Smooth muscle cell (in vitro differentiated cells): ENCODE data around the gene NT5DC1. TPM values are rescaled to one million over a fixed set of nuclear protein-coding genes. Genes with fewer than 3 reads are reported as not detected.
A peak's percentile ranks its signal among the peaks of the same experiment; 100 is the strongest.
"Not testable (repeated sequence)": the region's sequence is repeated elsewhere in the genome, so short reads cannot be mapped to it uniquely, and the experiment has no call there.

Experiments used
- DNase-seq: peaks from one replicate; lab custom pipeline; 2025; ENCODE audit not compliant: unreplicated experiment; lab: John Stamatoyannopoulos, UW
- H2AFZ ChIP-seq: fragments of 200-600 bp; sonication (generic); 2 replicates; pipeline ENCODE4 v1.6.0; 2016; ENCODE audit warnings: antibody characterized with exemption, low read depth, mild to moderate bottlenecking
- H3F3A ChIP-seq: fragments of 200-600 bp; sonication (generic); 2 replicates; pipeline ENCODE4 v1.6.0; 2017; ENCODE audit warnings: antibody characterized with exemption, low read depth
- H3K27ac ChIP-seq: fragments of 200-600 bp; sonication (generic); 2 replicates; pipeline ENCODE4 v1.5.1; 2016; ENCODE audit warnings: low read depth, mild to moderate bottlenecking
- H3K27me3 ChIP-seq: fragments of 200-600 bp; sonication (generic); 2 replicates; pipeline ENCODE4 v1.6.1; 2016; ENCODE audit warnings: low read depth, mild to moderate bottlenecking
- H3K36me3 ChIP-seq: fragments of 200-600 bp; sonication (generic); 2 replicates; pipeline ENCODE4 v1.5.1; 2016; ENCODE audit warnings: low read depth
- H3K4me1 ChIP-seq: fragments of 200-600 bp; sonication (generic); 2 replicates; pipeline ENCODE4 v1.5.1; 2016; ENCODE audit warnings: low read depth
- H3K4me2 ChIP-seq: fragments of 200-600 bp; sonication (generic); 2 replicates; pipeline ENCODE4 v1.6.0; 2016; ENCODE audit warnings: mild to moderate bottlenecking
- H3K4me3 ChIP-seq: fragments of 200-600 bp; sonication (generic); 2 replicates; pipeline ENCODE4 v1.5.1; 2016; ENCODE audit warnings: mild to moderate bottlenecking
- H3K79me2 ChIP-seq: fragments of 200-600 bp; sonication (generic); 2 replicates; pipeline ENCODE4 v1.6.0; 2016; ENCODE audit warnings: low read depth, mild to moderate bottlenecking
- H3K9ac ChIP-seq: fragments of 200-600 bp; sonication (generic); 2 replicates; pipeline ENCODE4 v1.6.0; 2016; ENCODE audit warnings: low read depth
- H3K9me3 ChIP-seq: fragments of 200-600 bp; sonication (generic); replicated peaks from 2 replicates; pipeline ENCODE4 v1.5.1; 2016; ENCODE audit warnings: low read depth
- H4K20me1 ChIP-seq: fragments of 200-600 bp; sonication (generic); 2 replicates; pipeline ENCODE4 v1.6.0; 2016; ENCODE audit warnings: low read depth
- WGBS: methylation state at CpG from one replicate; pipeline ENCODE4 v1.1.7; 2016; ENCODE audit warnings: low lambda C conversion rate; 5-methylcytosine and 5-hydroxymethylcytosine counted together
- polyA plus RNA-seq: library from polyadenylated mRNA; unstranded; fragments of >200 nt; fragmentation: Nextera tagmentation; extraction: Ambion mirVana; gene quantifications from 2 replicates; pipeline ENCODE4 v1.2.1, GENCODE V29; 2016
- total RNA-seq: library from RNA; depleted of rRNA; stranded (reverse); fragments of >200 nt; gene quantifications from 2 replicates; pipeline ENCODE4 v1.2.3, GENCODE V29; 2014
- TF ChIP-seq, protein P1 (sequence below): fragments of 200-600 bp; sonication (generic); IDR thresholded peaks from 2 replicates; pipeline ENCODE4 v1.5.1; 2017; ENCODE audit warnings: borderline replicate concordance, mild to moderate bottlenecking, antibody characterized with exemption; ENCODE audit not compliant: insufficient read depth, poor library complexity, severe bottlenecking

NT5DC1 gene
- total and polyA plus RNA-seq, 2 experiments from 2014 or later, result 3.7 to 23.9 TPM

- TF ChIP-seq, protein P1, sequence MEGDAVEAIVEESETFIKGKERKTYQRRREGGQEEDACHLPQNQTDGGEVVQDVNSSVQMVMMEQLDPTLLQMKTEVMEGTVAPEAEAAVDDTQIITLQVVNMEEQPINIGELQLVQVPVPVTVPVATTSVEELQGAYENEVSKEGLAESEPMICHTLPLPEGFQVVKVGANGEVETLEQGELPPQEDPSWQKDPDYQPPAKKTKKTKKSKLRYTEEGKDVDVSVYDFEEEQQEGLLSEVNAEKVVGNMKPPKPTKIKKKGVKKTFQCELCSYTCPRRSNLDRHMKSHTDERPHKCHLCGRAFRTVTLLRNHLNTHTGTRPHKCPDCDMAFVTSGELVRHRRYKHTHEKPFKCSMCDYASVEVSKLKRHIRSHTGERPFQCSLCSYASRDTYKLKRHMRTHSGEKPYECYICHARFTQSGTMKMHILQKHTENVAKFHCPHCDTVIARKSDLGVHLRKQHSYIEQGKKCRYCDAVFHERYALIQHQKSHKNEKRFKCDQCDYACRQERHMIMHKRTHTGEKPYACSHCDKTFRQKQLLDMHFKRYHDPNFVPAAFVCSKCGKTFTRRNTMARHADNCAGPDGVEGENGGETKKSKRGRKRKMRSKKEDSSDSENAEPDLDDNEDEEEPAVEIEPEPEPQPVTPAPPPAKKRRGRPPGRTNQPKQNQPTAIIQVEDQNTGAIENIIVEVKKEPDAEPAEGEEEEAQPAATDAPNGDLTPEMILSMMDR, result no peak
- Histone ChIP-seq H3K27ac (no peak overlapping the region), H3K4me1 (peaks cover 31% of the 10 kb centered on the region), H3K79me2 (peaks cover 38% of the 10 kb centered on the region), H3K4me3 (peak overlapping the region; percentile 97), H4K20me1 (peaks cover 31% of the 10 kb centered on the region), H2AFZ (no peak overlapping the region), H3F3A (no peaks in the 10 kb centered on the region), H3K36me3 (no peaks in the 10 kb centered on the region), H3K9me3 (no peaks in the 10 kb centered on the region), H3K4me2 (peak overlapping the region; percentile 85), H3K9ac (no peak overlapping the region), H3K27me3 (no peaks in the 10 kb centered on the region)
- WGBS, result 95% methylated on average over 5 of the region's 5 CpGs
- no peak for DNase-seq
These were observed 180.3 kb downstream of the NT5DC1 start for GRCh38 chr6:116280933-116281316.

- Histone ChIP-seq H3K79me2 (peaks cover 20% of the 10 kb centered on the region), H3K4me1 (peaks cover 16% of the 10 kb centered on the region), H3K27me3 (no peaks in the 10 kb centered on the region), H3K4me3 (no peak overlapping the region), H2AFZ (no peak overlapping the region), H3K4me2 (no peak overlapping the region), H3K9me3 (no peaks in the 10 kb centered on the region), H4K20me1 (peaks cover 13% of the 10 kb centered on the region), H3K27ac (no peak overlapping the region), H3K36me3 (no peaks in the 10 kb centered on the region), H3K9ac (no peak overlapping the region), H3F3A (no peaks in the 10 kb centered on the region)
- no peak for DNase-seq
- WGBS, result 75% methylated on average over 2 of the region's 2 CpGs
- TF ChIP-seq, protein P1, result no peak
These were observed 182.0 kb downstream of the NT5DC1 start for GRCh38 chr6:116282698-116283097.

GRCh38 chr6:116283191-116283590, 182.5 kb downstream of the NT5DC1 start:
- Histone ChIP-seq H3K4me1 (peaks cover 12% of the 10 kb centered on the region), H3K9ac (no peak overlapping the region), H3K79me2 (peaks cover 15% of the 10 kb centered on the region), H3K36me3 (no peaks in the 10 kb centered on the region), H3K9me3 (no peaks in the 10 kb centered on the region), H2AFZ (no peak overlapping the region), H3K4me3 (no peak overlapping the region), H3K4me2 (no peak overlapping the region), H4K20me1 (peaks cover 8% of the 10 kb centered on the region), H3K27ac (no peak overlapping the region), H3F3A (no peaks in the 10 kb centered on the region), H3K27me3 (no peaks in the 10 kb centered on the region)
- WGBS, result 71% methylated on average over 1 of the region's 1 CpG
- DNase-seq, result no peak
- TF ChIP-seq, protein P1, result no peak

GRCh38 chr6:116284984-116285383, 184.3 kb downstream of the NT5DC1 start:
- not testable (repeated sequence) for H3K27me3 ChIP-seq, H3F3A ChIP-seq, H2AFZ ChIP-seq, H3K9ac ChIP-seq, H4K20me1 ChIP-seq, DNase-seq, H3K27ac ChIP-seq, H3K4me3 ChIP-seq, H3K9me3 ChIP-seq, H3K4me2 ChIP-seq, H3K36me3 ChIP-seq, H3K79me2 ChIP-seq, H3K4me1 ChIP-seq
- WGBS, result 98% methylated on average over 4 of the region's 4 CpGs
